Osteocyte (in vitro differentiated cells): ENCODE data around the gene TTC7B. TPM values are rescaled to one million over a fixed set of nuclear protein-coding genes. Genes with fewer than 3 reads are reported as not detected.

Experiments used
- DNase-seq: peaks from one replicate; pipeline ENCODE4 v3.0.0; 2021; ENCODE audit warnings: mixed read lengths; ENCODE audit not compliant: unreplicated experiment; ENCODE audit errors: extremely low spot score
- H3K27ac Mint-ChIP-seq: one replicate; pipeline ENCODE4 v1.8.0; 2021; ENCODE audit warnings: mild to moderate bottlenecking, mixed read lengths; ENCODE audit not compliant: unreplicated experiment
- H3K27me3 Mint-ChIP-seq: one replicate; pipeline ENCODE4 v1.8.0; 2021; ENCODE audit warnings: mixed read lengths; ENCODE audit not compliant: unreplicated experiment
- H3K36me3 Mint-ChIP-seq: one replicate; pipeline ENCODE4 v1.8.0; 2021; ENCODE audit warnings: mixed read lengths; ENCODE audit not compliant: unreplicated experiment
- H3K4me1 Mint-ChIP-seq: one replicate; pipeline ENCODE4 v1.8.0; 2021; ENCODE audit warnings: mixed read lengths; ENCODE audit not compliant: unreplicated experiment
- H3K4me3 Mint-ChIP-seq: one replicate; pipeline ENCODE4 v1.8.0; 2021; ENCODE audit warnings: mild to moderate bottlenecking, moderate library complexity, mixed read lengths; ENCODE audit not compliant: unreplicated experiment
- H3K9me3 Mint-ChIP-seq: one replicate; pipeline ENCODE4 v1.8.0; 2021; ENCODE audit warnings: mixed read lengths; ENCODE audit not compliant: unreplicated experiment
- total RNA-seq: library from RNA; stranded (reverse); gene quantifications from 2 replicates; pipeline ENCODE4 v1.2.1, GENCODE V29; 2021
- TF ChIP-seq, protein P1 (sequence below): fragments of 200-600 bp; sonication (generic); IDR thresholded peaks from 2 replicates; pipeline ENCODE4 v1.5.0; 2021; ENCODE audit warnings: antibody characterized with exemption, mild to moderate bottlenecking, moderate library complexity

Gene TTC7B
- total RNA-seq, 1 donor from 2014 or later = 43.2 TPM

GRCh38 chr14:90538716-90539495 lies 277.3 kb downstream of the TTC7B start:
- Mint-ChIP-seq H3K4me1 (peaks cover 13% of the 10 kb centered on the region), H3K36me3 (peaks cover 21% of the 10 kb centered on the region), H3K27ac (no peak overlapping the region), H3K4me3 (no peak overlapping the region), H3K9me3 (no peaks in the 10 kb centered on the region), H3K27me3 (no peaks in the 10 kb centered on the region)
- DNase-seq = no peak
- TF ChIP-seq, protein P1, sequence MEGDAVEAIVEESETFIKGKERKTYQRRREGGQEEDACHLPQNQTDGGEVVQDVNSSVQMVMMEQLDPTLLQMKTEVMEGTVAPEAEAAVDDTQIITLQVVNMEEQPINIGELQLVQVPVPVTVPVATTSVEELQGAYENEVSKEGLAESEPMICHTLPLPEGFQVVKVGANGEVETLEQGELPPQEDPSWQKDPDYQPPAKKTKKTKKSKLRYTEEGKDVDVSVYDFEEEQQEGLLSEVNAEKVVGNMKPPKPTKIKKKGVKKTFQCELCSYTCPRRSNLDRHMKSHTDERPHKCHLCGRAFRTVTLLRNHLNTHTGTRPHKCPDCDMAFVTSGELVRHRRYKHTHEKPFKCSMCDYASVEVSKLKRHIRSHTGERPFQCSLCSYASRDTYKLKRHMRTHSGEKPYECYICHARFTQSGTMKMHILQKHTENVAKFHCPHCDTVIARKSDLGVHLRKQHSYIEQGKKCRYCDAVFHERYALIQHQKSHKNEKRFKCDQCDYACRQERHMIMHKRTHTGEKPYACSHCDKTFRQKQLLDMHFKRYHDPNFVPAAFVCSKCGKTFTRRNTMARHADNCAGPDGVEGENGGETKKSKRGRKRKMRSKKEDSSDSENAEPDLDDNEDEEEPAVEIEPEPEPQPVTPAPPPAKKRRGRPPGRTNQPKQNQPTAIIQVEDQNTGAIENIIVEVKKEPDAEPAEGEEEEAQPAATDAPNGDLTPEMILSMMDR = no peak

- H3K4me3 Mint-ChIP-seq = no peak overlapping the region
- TF ChIP-seq, protein P1 = no peak
- no peak for DNase-seq
- no peaks in the 10 kb centered on the region for H3K27me3 Mint-ChIP-seq
- no peaks in the 10 kb centered on the region for H3K9me3 Mint-ChIP-seq
- peaks cover 19% of the 10 kb centered on the region for H3K4me1 Mint-ChIP-seq
- no peak overlapping the region for H3K27ac Mint-ChIP-seq
- peaks cover 21% of the 10 kb centered on the region for H3K36me3 Mint-ChIP-seq
Measured at GRCh38 chr14:90538095-90538494, 278.1 kb downstream of the TTC7B start.

- Mint-ChIP-seq H3K9me3 (no peaks in the 10 kb centered on the region), H3K27ac (no peak overlapping the region), H3K4me3 (no peak overlapping the region), H3K27me3 (no peaks in the 10 kb centered on the region), H3K4me1 (peaks cover 19% of the 10 kb centered on the region), H3K36me3 (peaks cover 19% of the 10 kb centered on the region)
- TF ChIP-seq, protein P1 = no peak
- DNase-seq = no peak
Measured at GRCh38 chr14:90536511-90537191, 279.6 kb downstream of the TTC7B start.

DNA sequence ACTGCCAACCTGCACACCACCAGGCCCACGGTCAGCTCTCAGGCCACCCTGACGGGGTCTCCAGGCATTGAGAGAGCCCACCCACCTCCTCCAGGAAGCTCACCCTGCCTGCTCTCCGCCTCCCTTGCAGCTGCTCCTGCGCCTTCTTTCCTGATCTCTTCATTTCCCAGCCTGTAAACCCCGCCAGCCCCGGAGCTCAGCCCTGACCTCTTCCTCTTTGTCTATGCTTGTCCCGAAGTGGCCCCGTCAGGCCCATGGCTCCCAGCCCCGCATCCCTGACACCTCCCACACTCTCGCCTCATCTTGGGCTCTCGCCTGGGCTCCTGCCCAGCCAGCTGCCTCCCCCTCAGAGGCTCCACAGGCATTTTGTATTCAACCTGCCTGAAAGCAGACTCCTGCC lies 280.1 kb downstream of the TTC7B start:
- Mint-ChIP-seq H3K4me3 (no peak overlapping the region), H3K9me3 (no peaks in the 10 kb centered on the region), H3K36me3 (peaks cover 18% of the 10 kb centered on the region), H3K27me3 (no peaks in the 10 kb centered on the region), H3K4me1 (peaks cover 19% of the 10 kb centered on the region), H3K27ac (no peak overlapping the region)
- DNase-seq = no peak
- TF ChIP-seq, protein P1 = no peak

- H3K9me3 Mint-ChIP-seq = no peaks in the 10 kb centered on the region
- H3K4me1 Mint-ChIP-seq = peaks cover 16% of the 10 kb centered on the region
- H3K27me3 Mint-ChIP-seq = no peaks in the 10 kb centered on the region
- TF ChIP-seq, protein P1 = no peak
- H3K27ac Mint-ChIP-seq = no peak overlapping the region
- no peak for DNase-seq
- peaks cover 14% of the 10 kb centered on the region for H3K36me3 Mint-ChIP-seq
- H3K4me3 Mint-ChIP-seq = no peak overlapping the region
Measured at GRCh38 chr14:90535556-90536090, 280.6 kb downstream of the TTC7B start.
